Inferior parietal cortex (tissue), 1 donor: Measurements from ENCODE around the gene NOL4L.

Experiments used
- DNase-seq: peaks from one replicate; pipeline ENCODE4 v3.0.0-alpha.2; 2016; ENCODE audit errors: extremely low spot score

NOL4L gene

DNA sequence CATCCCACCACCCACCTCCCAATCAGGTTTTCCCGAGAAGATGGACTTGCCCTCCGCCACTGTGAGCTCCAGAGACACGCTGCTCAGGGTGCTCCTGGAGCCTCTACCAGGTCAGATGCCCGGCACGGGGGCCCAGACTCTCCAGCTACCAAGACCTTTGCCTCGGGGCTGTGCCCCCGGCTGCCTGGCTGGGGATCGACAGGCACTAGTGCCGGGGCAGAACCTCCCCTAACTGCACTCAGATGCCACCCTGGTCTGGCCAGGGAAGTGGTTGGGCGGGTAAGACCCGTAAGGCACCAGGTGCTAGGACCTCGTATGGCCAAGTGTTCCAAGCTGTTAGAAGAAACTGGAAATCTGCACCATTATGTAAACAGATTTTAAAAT lies 126.3 kb downstream of the NOL4L start:
- no peak for DNase-seq

DNA sequence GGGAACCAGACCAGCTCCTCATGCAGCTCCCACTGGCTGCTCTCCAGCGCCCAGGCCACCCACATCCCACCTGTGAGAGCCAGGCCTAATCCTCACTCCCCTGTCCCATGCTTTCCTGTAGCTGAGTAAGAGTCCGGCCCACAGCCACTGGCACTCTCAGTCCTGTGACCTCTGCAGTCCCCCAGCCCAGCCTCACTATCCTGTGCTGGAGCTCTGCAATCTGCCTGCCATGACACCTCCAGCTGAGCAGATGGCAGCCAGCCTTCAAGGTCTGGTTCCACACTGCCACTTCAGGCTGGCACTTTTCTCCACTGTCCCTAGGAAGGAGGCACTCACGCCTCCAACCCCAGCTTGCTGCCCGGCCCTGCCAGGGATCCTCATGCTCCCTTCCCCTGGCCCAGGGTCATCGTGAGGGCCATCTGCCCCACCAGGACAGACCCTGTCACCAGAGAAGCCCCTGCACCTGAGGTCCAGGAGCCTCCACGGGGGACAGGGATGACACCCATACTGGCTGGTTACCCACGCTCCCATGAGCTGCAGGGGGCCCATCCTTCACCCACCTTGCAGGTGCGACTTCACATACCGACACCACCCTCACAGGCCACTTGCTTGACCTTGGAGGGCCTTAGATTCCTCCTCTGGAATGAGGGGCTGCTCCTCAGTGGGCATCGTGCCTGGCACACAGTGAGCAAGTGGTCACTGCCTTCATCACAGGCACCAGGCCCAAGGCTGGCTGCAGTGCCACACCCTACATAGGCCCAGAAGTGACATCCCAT lies 126.9 kb downstream of the NOL4L start:
- DNase-seq: no peak

DNA sequence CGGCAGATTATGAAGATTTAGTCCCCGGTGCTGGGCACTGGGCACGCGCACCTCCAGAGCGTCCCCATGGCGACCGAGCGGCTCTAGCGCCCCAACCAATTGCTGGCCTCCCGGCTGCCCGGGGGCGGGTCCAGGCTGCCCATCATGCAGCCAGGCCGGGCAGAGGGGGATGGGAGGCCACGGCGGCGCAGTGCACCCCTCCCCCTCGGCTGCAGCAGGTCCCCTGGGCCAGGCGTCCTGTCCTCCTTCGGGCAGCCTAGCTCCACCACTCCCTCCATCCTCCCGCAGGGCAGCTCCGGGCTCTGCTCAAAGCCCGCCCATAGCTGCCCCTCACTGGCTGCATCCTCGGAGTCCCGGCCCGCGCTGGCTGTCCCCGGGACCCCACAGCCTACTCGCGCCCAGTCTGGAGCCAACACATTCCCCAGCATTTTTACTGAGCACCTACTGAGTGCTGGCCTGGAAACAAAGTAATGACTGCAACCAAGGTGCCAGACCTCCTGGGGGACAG lies 127.6 kb downstream of the NOL4L start:
- DNase-seq: peak; percentile 69

DNA sequence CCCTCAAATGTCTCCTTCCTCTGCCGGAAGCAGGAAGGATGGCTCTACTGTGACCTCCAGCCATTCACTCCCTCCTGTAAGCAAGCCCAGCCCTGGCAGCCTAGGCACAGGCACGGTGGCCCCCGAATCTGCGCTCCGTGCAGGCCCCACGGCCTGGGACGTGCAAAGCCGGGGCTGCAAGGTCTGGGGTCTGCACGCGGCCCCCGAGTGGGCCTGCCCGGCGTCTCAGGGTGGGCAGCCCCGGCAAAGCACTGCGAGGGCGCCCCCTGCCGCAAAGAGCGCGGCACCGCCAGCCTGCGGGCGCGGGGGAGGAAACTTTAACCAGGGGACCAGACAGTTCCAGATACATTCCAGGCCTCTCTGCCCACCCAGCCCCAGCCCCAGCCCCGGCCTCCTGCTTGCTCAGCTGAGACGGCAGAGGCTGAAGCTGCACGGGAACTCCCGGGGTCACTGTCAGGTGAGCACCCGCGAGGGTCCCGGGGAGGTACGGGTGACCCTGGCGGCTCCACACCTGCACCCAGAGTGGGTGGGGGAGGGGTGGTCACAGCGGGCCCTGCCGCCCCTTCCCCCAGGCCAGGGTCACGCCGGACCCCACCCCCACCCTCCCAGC lies 128.2 kb downstream of the NOL4L start:
- no peak for DNase-seq

DNA sequence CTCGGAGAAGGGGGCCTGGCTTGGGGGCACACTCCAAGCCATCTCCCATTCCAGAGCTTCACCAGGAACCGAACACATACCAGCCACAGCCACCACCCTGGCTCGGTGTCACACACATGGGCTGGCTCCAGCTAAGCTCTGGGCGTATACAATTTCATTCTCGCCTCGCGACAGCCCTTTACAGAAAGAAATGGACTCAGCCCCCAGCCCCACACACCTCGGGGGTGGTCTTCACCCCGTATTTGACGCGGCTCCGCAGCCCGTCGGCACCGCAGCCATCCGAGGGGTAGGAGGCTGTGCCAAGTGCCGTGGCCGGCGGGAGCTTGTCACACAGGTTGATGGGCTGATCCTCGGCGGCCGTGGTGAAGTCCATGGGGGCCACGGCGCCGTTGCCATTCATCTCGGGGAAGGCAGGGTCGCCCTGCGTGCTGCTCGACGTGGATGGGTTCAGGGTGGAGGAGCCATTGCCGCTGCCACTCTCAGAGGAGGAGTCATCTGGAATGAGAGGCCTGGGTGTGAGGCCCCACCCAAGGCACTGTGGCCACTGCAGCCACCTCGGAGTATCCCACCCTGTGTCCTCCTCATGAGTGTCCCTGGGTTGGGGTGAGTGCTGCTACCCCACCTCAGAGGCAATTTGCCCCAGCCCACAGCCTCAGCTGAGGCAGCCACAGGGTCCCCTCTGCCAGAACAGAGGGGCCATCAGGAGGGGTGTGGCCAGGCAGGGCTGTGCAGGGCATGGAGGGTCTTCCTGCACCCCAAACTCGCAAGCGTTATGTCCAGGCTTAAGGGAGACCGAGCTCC lies 129.0 kb downstream of the NOL4L start:
- DNase-seq: no peak

DNA sequence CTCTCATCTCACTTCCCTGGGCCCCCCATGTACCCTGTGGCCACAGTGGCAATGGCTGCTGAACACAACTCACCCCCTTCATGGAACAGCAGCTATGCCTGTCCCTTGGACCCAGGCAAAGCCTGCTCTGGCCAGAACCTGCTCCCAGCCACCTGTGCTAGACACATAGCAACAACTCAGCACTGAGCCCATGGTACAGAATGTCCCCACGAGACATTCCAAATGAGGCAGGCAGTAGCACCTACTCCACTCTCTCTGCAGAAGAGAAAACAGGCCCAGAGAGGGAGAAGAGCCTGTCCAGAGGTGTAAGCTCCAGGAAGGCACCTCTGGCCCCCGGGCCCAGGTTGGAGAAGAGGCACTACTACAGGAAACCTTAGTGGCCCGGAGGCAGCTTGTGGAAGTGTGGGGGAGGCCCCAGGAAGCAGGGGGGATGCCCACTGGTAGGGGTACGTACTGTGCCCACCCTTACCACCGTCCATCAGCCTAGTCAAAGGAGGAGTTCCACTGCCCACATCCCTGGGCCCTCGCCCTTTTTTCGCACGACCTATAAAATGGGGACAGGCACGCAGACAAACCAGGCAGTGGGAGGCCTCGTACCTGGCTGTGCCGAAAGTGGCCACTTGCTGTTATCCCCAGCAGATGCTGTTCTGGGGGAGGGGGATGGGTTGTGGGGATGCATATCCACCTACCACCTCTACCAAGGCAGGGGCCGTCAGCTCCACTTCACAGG lies 129.8 kb downstream of the NOL4L start:
- no peak for DNase-seq

DNA sequence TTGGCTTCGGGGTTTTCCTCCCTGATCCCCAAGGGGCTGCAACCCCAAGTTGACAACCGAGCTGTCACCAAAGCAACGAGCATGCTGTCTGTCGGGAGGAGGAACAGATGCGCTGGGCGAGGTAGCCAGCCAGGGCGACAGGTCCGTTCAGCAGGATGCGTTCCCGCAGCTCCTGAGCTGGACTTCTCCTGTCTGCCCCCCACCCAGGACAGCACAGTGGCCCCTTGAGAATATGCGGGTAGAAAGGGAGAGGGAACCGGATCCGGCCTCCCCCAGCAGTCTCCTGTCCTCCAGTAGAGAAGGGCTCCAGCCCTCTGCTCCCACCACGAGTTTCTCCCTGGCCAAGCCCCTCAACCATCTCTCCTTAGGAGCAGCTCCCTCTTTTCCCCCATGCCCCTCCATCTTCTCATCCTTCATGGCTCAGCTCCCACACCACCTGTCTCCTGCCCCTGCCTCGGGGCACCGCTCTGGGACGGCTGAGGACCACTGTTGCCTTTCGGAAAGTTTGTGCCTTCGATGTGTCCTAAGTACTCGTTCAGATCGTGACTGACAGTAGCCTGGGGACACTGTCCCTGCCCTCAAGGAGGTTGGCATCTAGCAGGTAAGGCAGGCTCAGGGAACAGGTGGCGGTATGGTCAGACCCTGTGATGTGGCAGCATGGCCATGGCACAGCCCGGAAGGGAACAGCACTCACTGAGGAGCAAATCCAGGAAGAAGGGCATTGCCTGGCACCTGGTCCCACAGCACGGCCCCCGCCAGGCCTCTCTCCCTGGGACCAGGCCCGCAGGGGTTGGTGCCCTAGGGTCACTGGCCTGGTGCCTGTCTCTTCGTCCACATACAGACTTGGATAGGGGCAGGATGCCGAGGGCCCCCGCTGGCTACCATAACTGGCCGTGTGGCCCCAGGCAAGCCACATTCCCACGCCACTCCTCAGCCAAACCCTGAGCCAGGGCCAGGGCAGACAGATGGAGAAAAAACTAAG lies 130.7 kb downstream of the NOL4L start:
- DNase-seq: no peak

DNA sequence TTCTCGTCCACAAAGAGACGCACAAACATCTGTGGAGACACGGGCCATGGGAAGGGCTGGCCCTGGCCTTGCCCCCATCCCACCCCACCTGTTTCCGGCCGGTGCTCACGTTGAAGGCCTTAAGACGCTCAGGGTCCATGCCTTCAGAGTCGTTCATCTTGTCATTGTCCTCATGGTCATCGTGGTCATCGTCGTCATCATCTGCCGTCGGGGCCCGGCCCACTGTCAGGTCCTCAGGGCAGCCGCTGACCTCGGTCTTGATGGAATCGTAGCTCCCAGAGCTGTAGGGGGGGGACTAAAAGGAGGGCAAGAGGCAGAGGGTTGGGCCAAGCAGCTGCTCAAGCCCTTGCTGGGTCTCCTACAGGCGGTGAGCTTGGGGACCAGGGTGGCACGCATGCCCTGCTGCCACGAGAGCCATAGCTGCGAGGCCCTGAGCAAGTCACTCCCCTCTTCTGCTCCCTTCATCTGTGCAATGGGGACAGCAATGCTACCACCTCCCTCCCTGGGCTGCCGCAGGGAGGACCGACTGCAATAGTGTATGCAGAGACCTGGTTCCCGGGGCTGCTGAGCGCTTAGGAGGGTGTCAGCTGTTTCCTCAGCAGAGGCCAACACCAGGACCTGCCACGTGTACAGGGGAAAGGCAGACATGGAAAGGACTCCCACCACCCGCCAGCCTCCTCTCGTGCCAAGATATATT lies 131.5 kb downstream of the NOL4L start:
- no peak for DNase-seq

DNA sequence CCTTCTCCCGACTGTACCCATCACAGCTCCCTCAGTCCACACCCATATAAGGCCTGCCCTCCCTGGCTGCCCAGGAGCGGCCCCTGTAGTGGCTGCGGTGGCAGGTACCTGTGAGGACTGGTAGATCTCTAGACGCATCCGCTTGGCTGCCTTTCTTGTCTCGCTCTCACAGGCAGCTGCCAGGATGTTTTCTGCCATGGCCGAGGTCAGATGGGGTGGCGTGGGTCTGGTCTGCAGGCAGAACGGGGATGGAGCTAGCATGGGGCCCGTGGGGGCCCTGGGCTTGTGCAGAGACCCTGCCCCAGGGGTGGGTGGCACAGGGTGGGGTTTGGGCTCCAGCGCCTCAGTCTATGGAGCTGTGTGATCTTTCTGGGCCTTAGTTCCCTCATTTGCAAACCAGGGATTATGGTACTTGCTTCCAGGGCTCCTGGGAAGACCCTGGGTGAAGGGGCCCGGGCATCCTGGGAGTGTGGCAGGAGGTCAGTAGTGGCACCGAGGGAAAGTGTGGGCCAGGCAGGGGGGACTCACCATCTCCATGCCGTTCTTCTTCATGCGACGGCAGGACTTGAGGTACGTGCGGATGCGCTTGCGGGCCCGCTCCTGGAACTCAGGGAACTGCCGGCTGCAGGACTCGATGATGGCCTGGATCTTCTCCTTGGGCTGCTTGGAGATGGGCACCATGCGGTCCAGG lies 132.2 kb downstream of the NOL4L start:
- DNase-seq: no peak

DNA sequence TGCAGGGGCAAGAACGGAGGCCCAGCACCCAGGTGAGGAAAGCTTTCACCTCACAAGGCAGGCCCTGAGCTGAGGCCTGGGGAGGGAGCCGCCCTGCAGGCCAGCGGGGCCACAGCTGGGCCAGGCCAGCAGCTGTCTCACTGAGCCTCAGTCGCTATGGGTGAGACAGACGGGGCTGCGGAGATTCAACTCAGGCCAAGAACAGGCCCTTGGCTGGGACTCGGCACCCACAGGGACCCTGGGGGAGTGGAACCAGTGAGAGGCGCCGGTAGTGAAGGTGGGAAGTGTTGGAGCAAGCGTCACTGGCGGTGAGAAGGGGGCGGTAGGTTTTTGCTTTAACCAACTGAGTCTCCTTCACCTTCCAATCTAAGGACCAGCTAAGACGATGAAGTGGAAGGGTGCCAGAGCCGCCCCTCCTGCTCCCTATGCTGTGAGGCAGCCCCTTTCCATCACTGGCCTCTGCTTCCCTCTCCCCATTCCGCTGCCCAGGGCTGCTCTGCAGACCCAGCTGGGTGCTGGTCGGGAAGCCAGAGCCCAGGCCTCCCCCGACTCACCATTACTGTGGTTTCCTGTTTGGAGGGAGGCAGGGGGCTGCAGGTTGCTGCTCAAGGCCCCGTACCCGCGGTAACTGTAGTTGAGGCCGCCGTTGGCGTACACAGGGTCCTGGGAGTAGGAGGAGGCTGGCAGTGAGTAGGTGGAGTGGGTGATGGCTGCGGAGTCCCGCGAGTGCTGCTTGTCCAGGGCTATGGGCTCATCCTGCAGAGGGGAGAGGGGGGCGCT lies 133.3 kb downstream of the NOL4L start:
- DNase-seq: no peak

DNA sequence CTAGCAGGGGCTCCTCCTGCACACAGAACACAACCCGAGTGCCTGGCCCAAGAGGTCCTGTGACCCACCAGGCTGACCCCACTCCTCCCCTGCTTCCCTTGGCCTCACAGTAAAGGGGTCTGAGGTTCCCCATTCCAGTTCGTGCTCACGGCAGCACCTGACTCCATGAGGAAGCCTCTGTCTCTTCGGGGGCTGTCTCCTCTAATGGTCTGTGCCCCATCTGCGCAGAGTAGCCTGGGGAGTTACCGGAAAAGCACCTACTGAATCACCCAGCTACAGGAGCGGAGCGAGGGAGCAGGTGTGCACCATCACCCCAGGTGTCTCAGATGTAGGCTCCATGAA lies 133.8 kb downstream of the NOL4L start:
- no peak for DNase-seq

DNA sequence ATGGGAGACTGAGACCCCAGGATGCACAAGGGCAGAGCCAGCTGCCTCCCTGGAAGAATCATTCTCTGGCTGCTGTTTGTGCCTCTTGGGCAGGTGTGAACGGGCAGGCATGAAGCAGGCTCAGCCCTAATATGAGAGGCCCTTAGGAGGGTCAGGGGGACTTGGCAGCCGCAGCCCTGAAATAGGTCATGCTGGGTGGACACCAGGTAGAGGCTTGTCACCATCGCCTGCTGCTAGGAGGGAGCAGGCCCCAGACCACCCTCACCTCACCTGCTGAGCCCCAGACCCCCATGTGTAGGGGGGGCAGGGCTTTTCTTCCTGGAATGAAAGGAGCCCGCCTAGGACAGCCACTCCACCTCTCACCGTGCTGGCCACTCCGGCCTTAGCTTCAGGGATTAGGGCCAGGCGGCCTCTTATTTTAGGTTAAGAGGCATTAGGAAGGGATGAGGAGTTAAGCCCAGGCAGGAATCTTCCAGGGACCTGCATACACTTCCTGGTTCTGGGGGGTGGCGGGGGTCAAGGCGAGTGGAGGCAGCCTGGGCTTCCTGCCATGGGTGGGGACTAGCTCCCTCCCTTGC lies 134.6 kb downstream of the NOL4L start:
- no peak for DNase-seq

DNA sequence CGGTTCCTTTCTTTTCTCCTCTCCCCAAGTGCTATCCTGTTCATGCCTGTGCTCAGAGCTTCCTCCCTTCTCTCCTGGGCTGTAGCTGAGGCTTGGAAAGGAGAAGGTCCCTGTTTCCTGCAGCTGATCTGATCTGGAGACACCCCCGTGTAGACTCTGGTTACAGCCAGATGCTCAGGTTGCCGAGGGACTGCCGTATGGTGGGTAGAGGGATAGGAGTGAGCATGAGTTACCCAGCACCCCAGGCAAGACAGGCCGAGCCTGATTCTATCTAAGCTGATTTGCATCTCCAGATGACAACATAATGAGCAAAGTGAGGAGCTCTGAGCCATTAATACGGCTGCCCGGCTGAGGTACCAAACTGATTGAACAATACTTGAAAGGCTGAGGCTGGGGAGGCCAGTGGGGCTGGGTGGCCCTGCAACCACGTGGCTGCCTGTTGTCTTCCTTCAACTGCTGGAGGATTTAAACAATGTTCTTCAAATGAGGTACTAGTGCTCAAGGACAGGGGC lies 135.2 kb downstream of the NOL4L start:
- no peak for DNase-seq

DNA sequence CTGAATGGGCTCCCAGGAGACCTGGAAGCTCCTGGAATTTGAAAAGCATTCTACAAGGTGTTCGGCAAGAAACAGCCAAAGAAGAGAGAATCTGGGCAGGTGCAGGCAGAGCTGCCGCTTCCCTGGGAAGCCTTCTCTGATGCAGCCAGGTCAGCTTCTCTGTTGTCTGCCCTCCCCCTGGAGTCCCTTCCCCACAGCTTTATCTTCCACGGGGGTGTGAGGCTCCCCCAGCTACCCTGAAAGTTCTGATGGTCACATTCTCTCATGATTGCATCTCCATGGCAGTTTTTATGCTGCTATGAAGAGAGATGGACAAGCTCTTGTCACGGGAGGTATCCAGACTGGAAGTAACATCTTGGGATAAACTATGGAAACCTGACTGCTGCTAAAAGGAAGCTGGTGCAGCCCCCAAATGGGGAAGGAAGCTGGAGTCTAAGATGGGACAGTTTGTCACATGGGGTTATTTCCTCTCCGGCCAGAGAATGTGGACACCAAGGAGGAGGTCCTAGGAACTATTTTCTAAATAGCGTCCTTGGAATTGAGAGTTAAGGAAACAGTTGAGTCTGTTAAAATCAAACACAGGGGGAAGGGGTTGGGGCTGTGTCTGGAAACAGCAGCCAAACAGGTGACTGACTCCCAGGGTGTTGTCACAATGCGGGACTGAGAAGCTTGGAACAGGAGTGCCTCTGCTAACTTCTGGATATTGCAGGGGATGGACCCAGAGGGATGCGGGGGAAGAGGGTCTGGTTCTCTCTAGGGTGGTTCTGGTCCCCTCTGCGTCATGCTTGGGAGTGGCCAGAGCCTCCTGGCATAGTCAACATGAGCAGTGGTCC lies 135.9 kb downstream of the NOL4L start:
- DNase-seq: no peak

DNA sequence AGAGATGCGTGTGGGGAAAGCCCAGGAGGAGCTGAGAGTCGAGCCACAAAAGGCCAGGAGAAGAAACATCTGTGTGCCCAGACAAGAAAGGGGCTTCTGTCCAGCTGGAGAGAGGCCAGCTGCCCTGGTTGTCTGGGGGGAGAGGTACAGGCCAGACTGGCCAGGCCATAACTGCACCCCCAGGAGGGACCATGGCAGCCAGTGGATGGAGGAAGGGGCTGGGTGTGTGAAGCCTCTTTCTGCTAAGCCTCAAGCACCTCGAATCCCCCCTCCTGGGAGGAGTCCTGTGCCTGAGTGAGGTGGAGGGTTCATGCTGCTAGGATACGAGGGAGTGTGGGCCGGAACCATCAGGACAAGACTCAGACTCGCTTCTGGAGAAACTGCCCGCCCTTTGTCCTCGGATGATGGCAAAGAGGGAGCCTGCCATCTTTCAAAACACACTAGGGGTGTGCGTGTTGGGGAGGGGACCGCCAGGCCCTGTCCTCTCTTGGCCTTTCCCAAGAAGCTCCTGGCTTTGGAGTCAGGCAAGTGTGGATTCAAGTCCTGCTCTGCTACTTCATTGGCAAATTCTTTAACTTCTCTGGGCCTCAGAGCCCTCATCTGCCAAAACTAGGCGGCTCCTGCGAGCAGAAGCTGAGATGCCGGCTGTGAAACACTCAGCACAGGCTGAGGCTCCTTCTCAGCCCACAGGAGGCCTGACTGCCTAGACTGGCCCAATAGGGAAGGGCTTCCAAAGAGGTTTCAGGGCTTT lies 136.7 kb downstream of the NOL4L start:
- no peak for DNase-seq
